Neural crest cell (in vitro differentiated cells): Measurements from ENCODE around the gene PLA2G2C. TPM values are rescaled to one million over a fixed set of nuclear protein-coding genes. Genes with fewer than 3 reads are reported as not detected.

Experiments used
- DNase-seq: peaks from one replicate; pipeline ENCODE4 v3.0.0; 2021; ENCODE audit warnings: low read depth, mixed read lengths, low spot score
- H3K27ac Mint-ChIP-seq: one replicate; pipeline ENCODE4 v1.8.0; 2021; ENCODE audit warnings: mild to moderate bottlenecking, mixed read lengths; ENCODE audit not compliant: unreplicated experiment
- H3K27me3 Mint-ChIP-seq: 2 replicates; pipeline ENCODE4 v1.8.0; 2021; ENCODE audit warnings: low read depth, mild to moderate bottlenecking, mixed read lengths
- H3K36me3 Mint-ChIP-seq: 2 replicates; pipeline ENCODE4 v1.8.0; 2021; ENCODE audit warnings: low read depth, mild to moderate bottlenecking, mixed read lengths
- H3K4me1 Mint-ChIP-seq: 2 replicates; pipeline ENCODE4 v1.8.0; 2021; ENCODE audit warnings: mixed read lengths
- H3K4me3 Mint-ChIP-seq: one replicate; pipeline ENCODE4 v1.8.0; 2021; ENCODE audit warnings: mild to moderate bottlenecking, mixed read lengths
- H3K9me3 Mint-ChIP-seq: 2 replicates; pipeline ENCODE4 v1.8.0; 2021; ENCODE audit warnings: mixed read lengths
- CTCF ChIP-seq: fragments of 200-600 bp; sonication (generic); conservative IDR thresholded peaks from 2 replicates; pipeline ENCODE4 v1.5.0; 2021; ENCODE audit warnings: antibody characterized with exemption, mild to moderate bottlenecking
- total RNA-seq: library from RNA; stranded (reverse); gene quantifications from 2 replicates; pipeline ENCODE4 v1.2.1, GENCODE V29; 2021

The PLA2G2C gene
- total RNA-seq, 1 donor from 2014 or later: not detected

- no peaks in the 10 kb centered on the region for H3K4me1 Mint-ChIP-seq
- no peak overlapping the region for H3K27ac Mint-ChIP-seq
- no peak for DNase-seq
- H3K4me3 Mint-ChIP-seq: no peak overlapping the region
- no peaks in the 10 kb centered on the region for H3K36me3 Mint-ChIP-seq
- H3K27me3 Mint-ChIP-seq: peaks cover 25% of the 10 kb centered on the region
- TF ChIP-seq CTCF: no peak
- no peaks in the 10 kb centered on the region for H3K9me3 Mint-ChIP-seq
Observed at GRCh38 chr1:20192364-20192763, 6.0 kb upstream of the PLA2G2C start.

GRCh38 chr1:20191266-20191825 lies 5.0 kb upstream of the PLA2G2C start:
- H3K27me3 Mint-ChIP-seq: peaks cover 23% of the 10 kb centered on the region
- TF ChIP-seq CTCF: no peak
- no peaks in the 10 kb centered on the region for H3K9me3 Mint-ChIP-seq
- H3K4me3 Mint-ChIP-seq: no peak overlapping the region
- H3K36me3 Mint-ChIP-seq: no peaks in the 10 kb centered on the region
- no peak for DNase-seq
- no peak overlapping the region for H3K27ac Mint-ChIP-seq
- H3K4me1 Mint-ChIP-seq: peaks cover 4% of the 10 kb centered on the region

DNA sequence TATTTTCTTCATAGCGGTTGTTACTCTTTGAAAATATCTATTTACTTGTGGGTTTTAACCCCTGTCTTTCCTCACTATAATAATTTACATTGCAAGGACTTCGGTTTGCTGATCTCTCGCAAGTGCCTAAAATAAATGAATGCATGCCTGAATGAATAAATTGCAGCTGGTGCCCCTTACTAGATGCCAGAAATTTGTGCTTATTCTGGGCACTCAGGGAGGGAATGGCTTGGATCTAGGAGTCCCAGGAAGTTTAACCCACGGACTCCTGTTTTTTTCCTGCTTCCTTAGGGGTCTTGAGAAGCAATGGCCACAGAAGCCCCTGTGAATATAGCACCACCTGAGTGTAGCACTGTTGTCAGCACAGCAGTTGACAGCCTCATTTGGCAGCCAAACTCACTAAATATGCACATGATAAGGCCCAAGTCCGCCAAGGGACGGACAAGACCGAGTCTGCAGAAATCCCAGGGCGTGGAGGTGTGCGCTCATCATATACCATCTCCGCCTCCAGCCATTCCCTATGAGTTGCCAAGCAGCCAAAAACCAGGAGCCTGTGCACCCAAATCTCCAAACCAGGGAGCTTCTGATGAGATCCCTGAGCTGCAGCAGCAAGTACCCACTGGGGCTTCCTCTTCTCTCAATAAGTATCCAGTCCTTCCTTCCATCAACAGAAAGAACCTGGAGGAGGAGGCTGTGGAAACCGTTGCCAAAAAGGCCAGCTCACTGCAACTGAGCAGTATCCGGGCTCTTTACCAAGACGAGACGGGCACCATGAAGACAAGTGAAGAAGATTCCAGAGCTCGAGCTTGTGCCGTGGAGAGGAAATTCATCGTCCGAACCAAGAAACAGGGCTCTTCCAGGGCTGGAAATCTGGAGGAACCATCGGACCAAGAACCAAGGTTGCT lies 4.2 kb upstream of the PLA2G2C start:
- peaks cover 6% of the 10 kb centered on the region for H3K4me1 Mint-ChIP-seq
- H3K36me3 Mint-ChIP-seq: no peaks in the 10 kb centered on the region
- DNase-seq: no peak
- H3K9me3 Mint-ChIP-seq: no peaks in the 10 kb centered on the region
- no peak overlapping the region for H3K27ac Mint-ChIP-seq
- no peak for TF ChIP-seq CTCF
- no peak overlapping the region for H3K4me3 Mint-ChIP-seq
- peaks cover 20% of the 10 kb centered on the region for H3K27me3 Mint-ChIP-seq

- no peak for TF ChIP-seq CTCF
- H3K4me3 Mint-ChIP-seq: no peak overlapping the region
- no peaks in the 10 kb centered on the region for H3K36me3 Mint-ChIP-seq
- peaks cover 12% of the 10 kb centered on the region for H3K4me1 Mint-ChIP-seq
- no peak overlapping the region for H3K27ac Mint-ChIP-seq
- no peaks in the 10 kb centered on the region for H3K9me3 Mint-ChIP-seq
- no peak for DNase-seq
- peaks cover 23% of the 10 kb centered on the region for H3K27me3 Mint-ChIP-seq
Observed at GRCh38 chr1:20189664-20190063, 3.3 kb upstream of the PLA2G2C start.

DNA sequence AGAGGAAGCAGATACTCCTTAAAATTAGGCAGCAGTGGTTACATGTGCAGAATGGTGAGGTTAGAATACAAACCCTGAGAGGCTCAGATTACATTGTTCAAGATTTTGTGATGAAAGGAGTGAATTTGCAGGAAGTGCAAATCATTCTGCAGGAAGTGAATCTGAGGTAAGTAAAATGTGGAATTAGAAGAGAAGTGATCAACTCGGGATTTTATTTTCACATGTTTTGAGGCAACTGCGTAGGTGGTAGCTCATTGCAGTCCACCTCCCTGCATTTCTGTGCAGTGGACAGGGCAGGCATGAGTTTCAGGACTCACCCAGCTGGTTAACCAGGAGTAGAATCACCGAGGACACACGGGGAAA lies 2.1 kb upstream of the PLA2G2C start:
- Mint-ChIP-seq H3K4me1 (peaks cover 12% of the 10 kb centered on the region), H3K27me3 (peaks cover 27% of the 10 kb centered on the region), H3K36me3 (no peaks in the 10 kb centered on the region), H3K27ac (no peak overlapping the region), H3K9me3 (no peaks in the 10 kb centered on the region), H3K4me3 (no peak overlapping the region)
- no peak for TF ChIP-seq CTCF
- DNase-seq: no peak
